ENCODE data around the gene ZNF143.

Gene ZNF143

DNA sequence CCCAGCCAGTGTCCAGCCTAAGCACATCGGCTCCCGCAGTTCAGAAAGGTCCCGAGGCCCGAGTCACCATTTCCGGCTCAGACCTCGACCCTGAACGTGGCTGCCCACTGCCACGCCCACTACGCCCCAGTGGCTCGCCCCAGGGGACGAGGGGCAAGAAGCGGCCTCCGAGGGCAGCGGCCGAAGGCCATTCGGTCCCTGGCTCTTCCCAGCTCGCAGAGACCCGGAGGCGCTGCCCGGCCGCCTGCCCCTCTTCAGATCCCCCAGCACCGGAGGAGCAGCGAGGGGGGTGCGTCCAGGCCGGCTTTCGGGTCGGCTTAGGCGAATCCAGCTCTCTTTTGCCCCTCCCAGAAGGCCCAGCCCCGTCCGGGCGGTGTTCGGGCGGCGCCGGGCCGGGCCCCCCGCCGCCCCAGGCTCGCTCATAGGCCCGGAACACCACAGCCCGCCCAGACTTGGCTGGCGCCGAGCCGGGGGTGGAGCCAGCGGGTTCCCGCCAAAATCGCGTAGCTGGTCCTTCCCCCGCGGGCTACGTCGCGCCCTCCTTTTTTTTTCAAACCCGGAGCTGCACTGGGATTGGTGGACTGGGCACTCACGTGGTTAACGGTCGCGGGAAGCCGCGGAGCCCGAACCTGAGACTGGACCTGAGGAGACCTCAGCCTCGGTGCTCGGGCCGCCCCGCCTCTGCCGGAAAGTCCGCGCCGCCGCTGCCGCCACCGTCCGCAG is 112.4 kb downstream of the ZNF143 start, which contains the start of gene WEE1:
Gene WEE1 (plus strand): TSS at position 619 of the 723 bp plus-strand sequence. CDS start 264 bp downstream, outside the sequence.
- peak within 1 kb of the TSS; percentile 99 for H3K27ac ChIP-seq
- TF ChIP-seq, protein P1, sequence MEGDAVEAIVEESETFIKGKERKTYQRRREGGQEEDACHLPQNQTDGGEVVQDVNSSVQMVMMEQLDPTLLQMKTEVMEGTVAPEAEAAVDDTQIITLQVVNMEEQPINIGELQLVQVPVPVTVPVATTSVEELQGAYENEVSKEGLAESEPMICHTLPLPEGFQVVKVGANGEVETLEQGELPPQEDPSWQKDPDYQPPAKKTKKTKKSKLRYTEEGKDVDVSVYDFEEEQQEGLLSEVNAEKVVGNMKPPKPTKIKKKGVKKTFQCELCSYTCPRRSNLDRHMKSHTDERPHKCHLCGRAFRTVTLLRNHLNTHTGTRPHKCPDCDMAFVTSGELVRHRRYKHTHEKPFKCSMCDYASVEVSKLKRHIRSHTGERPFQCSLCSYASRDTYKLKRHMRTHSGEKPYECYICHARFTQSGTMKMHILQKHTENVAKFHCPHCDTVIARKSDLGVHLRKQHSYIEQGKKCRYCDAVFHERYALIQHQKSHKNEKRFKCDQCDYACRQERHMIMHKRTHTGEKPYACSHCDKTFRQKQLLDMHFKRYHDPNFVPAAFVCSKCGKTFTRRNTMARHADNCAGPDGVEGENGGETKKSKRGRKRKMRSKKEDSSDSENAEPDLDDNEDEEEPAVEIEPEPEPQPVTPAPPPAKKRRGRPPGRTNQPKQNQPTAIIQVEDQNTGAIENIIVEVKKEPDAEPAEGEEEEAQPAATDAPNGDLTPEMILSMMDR (conservative IDR thresholded peaks at IDR 0.05) = no peak
- no peak for TF ChIP-seq ZFX (IDR thresholded peaks at IDR 0.05)

DNA sequence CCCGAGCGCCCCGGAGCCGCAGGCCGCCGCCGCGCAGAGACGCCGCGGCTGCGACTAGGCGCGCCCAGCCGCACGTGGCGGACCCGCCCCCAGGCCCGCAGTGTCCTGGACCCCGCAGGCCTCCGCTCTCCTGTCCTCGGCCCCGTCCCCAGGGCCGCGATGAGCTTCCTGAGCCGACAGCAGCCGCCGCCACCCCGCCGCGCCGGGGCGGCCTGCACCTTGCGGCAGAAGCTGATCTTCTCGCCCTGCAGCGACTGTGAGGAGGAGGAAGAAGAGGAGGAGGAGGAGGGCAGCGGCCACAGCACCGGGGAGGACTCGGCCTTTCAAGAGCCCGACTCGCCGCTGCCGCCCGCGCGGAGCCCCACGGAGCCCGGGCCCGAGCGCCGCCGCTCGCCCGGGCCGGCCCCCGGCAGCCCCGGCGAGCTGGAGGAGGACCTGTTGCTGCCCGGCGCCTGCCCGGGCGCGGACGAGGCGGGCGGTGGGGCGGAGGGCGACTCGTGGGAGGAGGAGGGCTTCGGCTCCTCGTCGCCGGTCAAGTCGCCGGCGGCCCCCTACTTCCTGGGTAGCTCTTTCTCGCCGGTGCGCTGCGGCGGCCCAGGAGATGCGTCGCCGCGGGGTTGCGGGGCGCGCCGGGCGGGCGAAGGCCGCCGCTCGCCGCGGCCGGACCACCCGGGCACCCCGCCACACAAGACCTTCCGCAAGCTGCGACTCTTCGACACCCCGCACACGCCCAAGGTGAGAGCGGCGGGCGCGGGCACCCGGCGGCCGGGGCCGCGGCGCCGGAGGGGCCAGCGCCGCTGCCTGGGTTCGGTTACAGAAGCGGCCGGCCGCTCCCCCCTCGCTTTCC is 113.2 kb downstream of the ZNF143 start:
- peak overlapping the region; percentile 99 for H3K27ac ChIP-seq
- TF ChIP-seq, protein P1 (conservative IDR thresholded peaks at IDR 0.05) = no peak
- peak; percentile 94 for TF ChIP-seq ZFX (IDR thresholded peaks at IDR 0.05)

DNA sequence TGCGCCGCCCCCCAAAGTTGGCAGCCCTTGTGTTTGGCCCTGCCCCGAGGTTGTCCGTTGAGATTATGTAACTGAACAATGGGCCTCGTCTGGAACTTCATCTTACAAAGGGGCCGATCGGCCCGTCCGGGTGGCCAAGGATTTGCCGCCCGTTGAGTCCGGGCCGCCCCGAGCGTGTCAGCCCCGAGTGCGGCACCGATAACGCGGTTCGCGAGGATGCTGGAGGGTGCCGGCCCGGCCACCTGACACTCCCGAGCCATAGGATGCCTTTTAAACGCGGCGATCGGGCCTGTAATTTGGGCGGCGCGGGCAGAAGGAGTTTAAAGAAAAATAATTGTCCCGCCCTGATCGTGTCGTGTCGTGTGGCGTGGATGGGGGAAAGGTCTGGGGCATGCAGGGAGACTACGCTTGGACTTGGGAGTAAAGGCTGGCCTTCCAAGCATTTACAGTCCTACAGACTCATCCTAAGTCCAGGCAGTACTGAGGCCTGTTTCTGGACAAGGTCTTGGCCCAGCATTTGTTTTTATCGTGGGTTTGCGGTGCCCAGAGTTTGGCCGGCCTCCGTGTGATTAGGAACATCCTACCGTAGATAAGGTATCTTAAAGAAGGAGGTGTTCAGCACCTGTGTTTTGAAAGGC is 113.9 kb downstream of the ZNF143 start:
- TF ChIP-seq, protein P1 (conservative IDR thresholded peaks at IDR 0.05) = no peak
- no peak for TF ChIP-seq ZFX (IDR thresholded peaks at IDR 0.05)
- H3K27ac ChIP-seq = peak overlapping the region; percentile 99

DNA sequence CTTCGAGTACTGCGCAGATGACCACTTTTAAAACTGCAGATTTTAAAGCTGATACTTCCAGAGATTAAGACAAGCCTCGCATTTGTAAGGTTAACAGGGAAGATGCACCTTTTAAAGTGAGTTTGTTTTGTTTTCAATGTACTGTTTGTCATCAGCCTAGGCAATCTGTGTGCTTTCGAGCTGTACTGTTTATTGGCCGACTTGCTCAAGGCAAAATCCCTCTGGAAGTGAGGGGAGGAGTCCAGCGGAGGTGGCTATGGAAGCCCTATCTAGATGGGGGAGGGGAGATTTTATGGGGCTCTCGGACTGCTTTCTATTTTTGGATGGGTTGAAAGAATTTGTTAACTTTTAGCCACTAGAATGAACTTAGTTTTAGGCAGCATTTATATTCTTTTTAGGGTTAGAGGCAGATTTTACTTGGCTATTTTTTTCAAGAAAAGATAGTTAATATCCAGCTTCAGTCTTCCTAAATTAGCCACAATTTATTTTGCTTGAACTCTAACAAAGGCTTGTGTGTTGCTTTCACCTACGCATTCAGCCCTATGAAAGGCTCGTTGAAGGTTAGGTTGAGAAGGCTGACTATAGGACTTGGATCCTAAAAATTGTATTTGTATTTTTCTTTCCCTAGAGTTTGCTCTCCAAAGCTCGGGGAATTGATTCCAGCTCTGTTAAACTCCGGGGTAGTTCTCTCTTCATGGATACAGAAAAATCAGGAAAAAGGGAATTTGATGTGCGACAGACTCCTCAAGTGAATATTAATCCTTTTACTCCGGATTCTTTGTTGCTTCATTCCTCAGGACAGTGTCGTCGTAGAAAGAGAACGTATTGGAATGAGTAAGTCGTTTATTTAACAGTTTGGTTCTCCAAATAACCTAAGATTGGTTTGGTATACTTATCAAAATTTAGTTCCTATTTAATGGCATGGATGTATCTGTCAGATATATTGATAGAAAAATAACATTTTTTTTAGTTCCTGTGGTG is 114.7 kb downstream of the ZNF143 start:
- H3K27ac ChIP-seq = peak overlapping the region; percentile 99
- TF ChIP-seq, protein P1 (conservative IDR thresholded peaks at IDR 0.05) = no peak
- no peak for TF ChIP-seq ZFX (IDR thresholded peaks at IDR 0.05)

DNA sequence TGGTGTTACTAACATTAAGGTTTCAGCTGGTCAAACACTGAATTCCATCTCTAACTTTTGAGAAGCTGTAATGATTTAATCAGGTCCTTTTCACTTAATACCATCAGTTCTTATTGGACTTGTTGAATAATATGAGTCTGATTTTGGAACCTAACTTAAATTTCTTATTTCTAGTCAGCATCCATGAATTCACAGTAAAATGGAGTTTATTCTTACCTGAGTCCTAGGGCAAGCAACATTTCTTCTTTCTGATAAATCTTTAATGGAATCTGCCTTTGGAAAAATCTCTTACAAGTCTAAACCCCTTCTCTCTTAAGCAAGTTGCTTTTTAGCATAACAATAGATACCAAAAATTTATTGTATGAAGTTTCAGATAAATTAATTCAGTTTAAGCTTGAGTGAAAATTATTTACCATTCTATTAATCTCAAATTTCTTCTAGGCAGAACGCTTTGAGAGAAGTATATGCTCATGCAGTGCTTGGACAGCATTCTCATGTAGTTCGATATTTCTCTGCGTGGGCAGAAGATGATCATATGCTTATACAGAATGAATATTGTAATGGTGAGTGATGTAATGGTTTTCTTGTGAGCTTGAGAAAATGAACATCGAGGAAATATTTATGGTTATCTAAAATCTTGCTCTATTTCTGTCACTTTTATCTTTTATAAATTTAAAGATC is 116.0 kb downstream of the ZNF143 start:
- TF ChIP-seq, protein P1 (conservative IDR thresholded peaks at IDR 0.05) = no peak
- no peak for TF ChIP-seq ZFX (IDR thresholded peaks at IDR 0.05)
- H3K27ac ChIP-seq = no peak overlapping the region

DNA sequence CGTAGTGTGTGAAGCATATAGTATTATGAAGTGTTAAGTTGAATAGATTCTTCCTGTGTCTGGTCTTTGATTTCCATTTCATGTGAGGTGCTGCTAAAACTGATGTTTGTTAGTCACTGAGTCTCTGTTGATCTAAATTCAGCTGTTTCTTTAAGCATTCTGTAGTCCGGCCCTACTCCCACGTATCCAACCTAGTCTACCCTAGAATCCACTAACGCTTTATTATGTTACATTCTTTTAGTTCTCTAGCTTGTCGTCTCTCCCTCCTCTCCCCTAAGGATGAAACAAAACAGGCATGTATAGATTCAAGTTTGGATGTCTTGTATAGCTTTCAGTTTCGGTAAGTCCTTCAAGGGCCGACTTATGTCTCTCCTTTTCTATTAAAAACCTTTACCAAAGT is 116.7 kb downstream of the ZNF143 start:
- TF ChIP-seq, protein P1 (conservative IDR thresholded peaks at IDR 0.05) = no peak
- no peak for TF ChIP-seq ZFX (IDR thresholded peaks at IDR 0.05)
- H3K27ac ChIP-seq = no peak overlapping the region
